Measurements from ENCODE around the gene C1orf116.
A peak's percentile ranks its signal among the peaks of the same experiment; 100 is the strongest.

- TF ChIP-seq, protein P1, sequence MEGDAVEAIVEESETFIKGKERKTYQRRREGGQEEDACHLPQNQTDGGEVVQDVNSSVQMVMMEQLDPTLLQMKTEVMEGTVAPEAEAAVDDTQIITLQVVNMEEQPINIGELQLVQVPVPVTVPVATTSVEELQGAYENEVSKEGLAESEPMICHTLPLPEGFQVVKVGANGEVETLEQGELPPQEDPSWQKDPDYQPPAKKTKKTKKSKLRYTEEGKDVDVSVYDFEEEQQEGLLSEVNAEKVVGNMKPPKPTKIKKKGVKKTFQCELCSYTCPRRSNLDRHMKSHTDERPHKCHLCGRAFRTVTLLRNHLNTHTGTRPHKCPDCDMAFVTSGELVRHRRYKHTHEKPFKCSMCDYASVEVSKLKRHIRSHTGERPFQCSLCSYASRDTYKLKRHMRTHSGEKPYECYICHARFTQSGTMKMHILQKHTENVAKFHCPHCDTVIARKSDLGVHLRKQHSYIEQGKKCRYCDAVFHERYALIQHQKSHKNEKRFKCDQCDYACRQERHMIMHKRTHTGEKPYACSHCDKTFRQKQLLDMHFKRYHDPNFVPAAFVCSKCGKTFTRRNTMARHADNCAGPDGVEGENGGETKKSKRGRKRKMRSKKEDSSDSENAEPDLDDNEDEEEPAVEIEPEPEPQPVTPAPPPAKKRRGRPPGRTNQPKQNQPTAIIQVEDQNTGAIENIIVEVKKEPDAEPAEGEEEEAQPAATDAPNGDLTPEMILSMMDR (IDR thresholded peaks at IDR 0.05): no peak
- TF ChIP-seq POLR2A (IDR thresholded peaks at IDR 0.05): peak in 1 of 2 donors; percentile 60
Measured at GRCh38 chr1:207064561-207064960, 32.0 kb upstream of the C1orf116 start.
